Measurements from ENCODE around the gene LPAR2.

DNA sequence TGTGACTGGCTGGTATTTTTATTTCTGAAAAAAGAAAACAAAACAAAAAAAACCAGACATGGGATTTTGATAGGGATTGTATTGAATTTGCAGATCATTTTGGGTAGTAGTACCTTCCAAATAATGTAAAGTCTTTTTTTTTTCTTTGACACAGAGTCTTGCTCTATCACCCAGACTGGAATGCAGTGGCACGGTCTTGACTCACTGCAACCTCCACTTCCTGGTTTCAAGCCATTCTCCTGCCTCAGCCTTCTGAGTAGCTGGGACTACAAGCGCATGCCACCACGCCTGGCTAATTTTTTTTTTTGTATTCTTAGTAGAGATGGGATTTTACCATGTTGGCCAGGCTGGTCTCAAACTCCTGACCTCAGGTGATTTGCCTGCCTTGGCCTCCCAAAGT lies 44.8 kb upstream of the LPAR2 start:
- TF ChIP-seq REST (IDR thresholded peaks at IDR 0.05; ENCODE audit: insufficient read depth in 1 of 2, low read depth in 2 of 2, low read length in 2 of 2) (no peak), TAF1 (IDR thresholded peaks at IDR 0.05; ENCODE audit: borderline replicate concordance, insufficient read depth, low read length) (no peak), POLR2AphosphoS5 (IDR thresholded peaks at IDR 0.05; ENCODE audit: low read depth, low read length) (no peak), SIN3A (IDR thresholded peaks at IDR 0.05; ENCODE audit: borderline replicate concordance, insufficient read depth, low read length) (no peak), FOXP2 (optimal IDR thresholded peaks at IDR 0.05; ENCODE audit: borderline replicate concordance, extremely low read depth, extremely low read length, insufficient read depth) (no peak)
